Epithelial cell of alveolus of lung (primary cell): ENCODE results near the gene PRAMEF12. TPM values are rescaled to one million over a fixed set of nuclear protein-coding genes. Genes with fewer than 3 reads are reported as not detected.

Source experiments
- total RNA-seq: library from RNA; depleted of rRNA; stranded (reverse); fragments of >200 nt; gene quantifications from 2 replicates; pipeline ENCODE4 v1.2.1, GENCODE V29; 2015

The PRAMEF12 gene
- not detected in 2 replicates for total RNA-seq

GRCh38 chr1:12773438-12773837 lies at the start of gene PRAMEF12:
Gene PRAMEF12, plus strand, starts transcription at chr1:12773738. Its CDS starts 1,130 bp downstream, at chr1:12774868.

DNA sequence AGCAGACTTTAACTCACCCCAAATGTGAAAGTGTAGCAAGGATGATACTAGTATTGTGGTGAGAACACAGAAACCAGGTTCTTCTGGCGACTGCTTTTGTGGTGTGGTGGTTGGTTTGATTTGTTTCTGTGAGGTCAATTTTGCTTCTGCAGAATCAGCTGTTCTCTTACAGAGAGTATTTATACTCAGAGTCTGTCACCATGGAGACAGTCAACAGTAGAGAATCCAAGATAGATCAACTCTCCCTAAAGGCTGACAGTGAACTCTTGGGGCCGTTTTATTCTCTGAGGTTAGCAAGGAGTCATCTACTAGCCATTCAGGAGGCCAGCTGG lies 27.6 kb upstream of the PRAMEF12 start, which contains the start of gene CFAP107:
Gene CFAP107 (plus strand): TSS at position 209 of the 332 bp plus-strand sequence. CDS start 231 bp downstream, outside the sequence.

DNA sequence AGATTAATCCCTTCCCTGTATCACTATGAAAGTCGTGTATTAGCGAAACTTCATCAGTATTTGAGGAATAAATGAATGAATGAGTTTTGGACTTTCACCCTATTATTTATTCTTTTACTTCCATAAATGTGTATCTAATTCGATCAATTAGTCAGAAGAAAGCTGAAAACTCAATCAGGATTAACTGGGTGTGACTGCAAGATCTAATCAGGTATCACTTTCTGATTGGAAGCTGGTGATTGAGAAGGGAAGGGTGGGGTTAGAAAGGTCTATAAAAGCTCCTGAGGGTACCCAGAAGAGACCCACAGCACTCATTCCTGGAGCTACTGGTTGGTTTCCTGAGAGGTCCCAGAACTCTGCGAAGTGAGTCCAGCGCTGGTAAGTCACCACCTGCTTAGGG lies 17.6 kb downstream of the PRAMEF12 start, which contains the start of gene PRAMEF1:
Gene PRAMEF1 (plus strand): TSS at position 301 of the 400 bp plus-strand sequence. CDS start 1,831 bp downstream, outside the sequence.

Other genes with a start within 250 kb of the PRAMEF12 start
- gene DHRS3, start 155.5 kb upstream of the PRAMEF12 start, total RNA-seq, result 46.6 and 307 TPM in 2 replicates
- gene AADACL4, start 129.7 kb upstream of the PRAMEF12 start, total RNA-seq, result not detected in 2 replicates
- not detected in 2 replicates for gene AADACL3, start 57.6 kb upstream of the PRAMEF12 start, total RNA-seq
- not detected in 2 replicates for gene CFAP107, start 27.5 kb upstream of the PRAMEF12 start, total RNA-seq
- not detected in 2 replicates for gene PRAMEF1, start 17.7 kb downstream of the PRAMEF12 start, total RNA-seq
- gene PRAMEF11, start 57.7 kb downstream of the PRAMEF12 start, total RNA-seq, result not detected in 2 replicates
- gene HNRNPCL1, start 75.0 kb downstream of the PRAMEF12 start, total RNA-seq, result not detected in 2 replicates
- gene PRAMEF2, start 83.3 kb downstream of the PRAMEF12 start, total RNA-seq, result not detected in 2 replicates
- not detected in 2 replicates for gene PRAMEF4, start 112.5 kb downstream of the PRAMEF12 start, total RNA-seq
- not detected in 2 replicates for gene PRAMEF10, start 124.5 kb downstream of the PRAMEF12 start, total RNA-seq
- gene PRAMEF7, start 142.9 kb downstream of the PRAMEF12 start, total RNA-seq, result not detected in 2 replicates
- gene PRAMEF6, start 173.8 kb downstream of the PRAMEF12 start, total RNA-seq, result not detected in 2 replicates